Skeletal muscle tissue (tissue), 4 donors: Measurements from ENCODE around the gene VARS1. TPM values are rescaled to one million over a fixed set of nuclear protein-coding genes. Genes with fewer than 3 reads are reported as not detected.
"Not testable (repeated sequence)": the region's sequence is repeated elsewhere in the genome, so short reads cannot be mapped to it uniquely, and the experiment has no call there.

Experiments used
- H3K27ac ChIP-seq: one replicate; pipeline ENCODE4 v1.7.0; 2013; ENCODE audit warnings: mild to moderate bottlenecking, low read depth, low read length, inconsistent platforms
- H3K27me3 ChIP-seq, 3 donors: one replicate each; pipeline ENCODE4 v1.7.0; 2013; ENCODE audit warnings: low read length in 3 of 3; ENCODE audit not compliant: control insufficient read depth in 3 of 3, insufficient read depth in 3 of 3
- H3K36me3 ChIP-seq, 3 donors: one replicate each; pipeline ENCODE4 v1.7.0; 2013; ENCODE audit warnings: low read length in 3 of 3; ENCODE audit not compliant: control insufficient read depth in 3 of 3, insufficient read depth in 3 of 3
- H3K4me1 ChIP-seq, 3 donors: one replicate each; pipeline ENCODE4 v1.7.0; 2013; ENCODE audit warnings: low read length in 3 of 3, mild to moderate bottlenecking in 3 of 3; ENCODE audit not compliant: control insufficient read depth in 3 of 3, insufficient read depth in 3 of 3
- H3K4me3 ChIP-seq, 3 donors: one replicate each; pipeline ENCODE4 v1.7.0; 2013; ENCODE audit warnings: low read length in 3 of 3
- H3K9ac ChIP-seq, 3 donors: one replicate each; pipeline ENCODE4 v1.7.0; 2013; ENCODE audit warnings: low read length in 3 of 3, mild to moderate bottlenecking in 3 of 3, moderate library complexity in 2 of 3, low read depth in 1 of 3
- H3K9me3 ChIP-seq, 3 donors: one replicate each; pipeline ENCODE4 v1.7.0; 2013; ENCODE audit warnings: low read length in 3 of 3; ENCODE audit not compliant: control insufficient read depth in 3 of 3
- total RNA-seq: library from RNA; depleted of rRNA; stranded (reverse); fragments of >200 nt; gene quantifications from one replicate; pipeline ENCODE4 v1.2.3, GENCODE V29; 2014
- donor health status: Osteomylitis.

Gene VARS1
- total RNA-seq, 1 donor from 2014 or later = 42.3 TPM

DNA sequence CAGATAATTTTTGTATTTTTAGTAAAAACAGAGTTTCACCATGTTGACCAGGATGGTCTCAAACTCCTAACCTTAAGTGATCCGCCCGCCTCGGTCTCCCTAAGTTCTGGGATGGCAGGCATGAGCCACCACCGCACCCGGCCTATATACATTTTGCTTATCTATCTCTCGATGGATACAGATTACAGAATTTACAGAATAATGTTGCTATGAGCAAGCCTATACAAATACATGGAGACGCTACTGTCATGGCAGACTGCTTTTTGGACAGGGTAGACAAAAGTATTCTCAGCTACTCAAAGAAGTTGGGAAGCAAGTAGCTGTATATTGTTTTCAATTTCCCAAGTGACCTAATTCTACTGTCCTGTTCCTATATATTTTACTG is 17.9 kb upstream of the VARS1 start:
- H3K4me3 ChIP-seq = peak overlapping the region; percentile 0 to 61 (median 47)
- H3K9ac ChIP-seq = peak overlapping the region; percentile 81 to 87 (median 84)
- no peaks in the 10 kb centered on the region for H3K9me3 ChIP-seq
- peaks cover 0 to 6% (median 0%) of the 10 kb centered on the region in 3 donors for H3K36me3 ChIP-seq
- peak overlapping the region; percentile 90 for H3K27ac ChIP-seq
- H3K27me3 ChIP-seq = no peaks in the 10 kb centered on the region
- H3K4me1 ChIP-seq = peaks cover 8 to 16% (median 10%) of the 10 kb centered on the region in 3 donors

- Histone ChIP-seq H3K27ac (no peak overlapping the region), H3K9ac (no peak overlapping the region), H3K27me3 (no peaks in the 10 kb centered on the region), H3K4me1 (peaks cover 10 to 12% (median 11%) of the 10 kb centered on the region in 3 donors), H3K9me3 (no peaks in the 10 kb centered on the region), H3K36me3 (peaks cover 0 to 6% (median 0%) of the 10 kb centered on the region in 3 donors), H3K4me3 (no peak overlapping the region)
Observed at GRCh38 chr6:31811645-31812044, 16.1 kb upstream of the VARS1 start.

GRCh38 chr6:31808599-31808998 is 13.0 kb upstream of the VARS1 start:
- H3K27me3 ChIP-seq, H3K36me3 ChIP-seq, H3K27ac ChIP-seq, H3K9me3 ChIP-seq, H3K9ac ChIP-seq, H3K4me3 ChIP-seq: not testable (repeated sequence)
- H3K4me1 ChIP-seq = peaks cover 11 to 17% (median 15%) of the 10 kb centered on the region in 3 donors

- Histone ChIP-seq H3K4me3 (peak within 1 kb of the TSS; percentile 71 to 86 (median 79)), H3K4me1 (peaks cover 8 to 14% (median 12%) of the 10 kb centered on the region in 3 donors), H3K27ac (peak within 1 kb of the TSS; percentile 91), H3K9ac (peak within 1 kb of the TSS; percentile 84 to 95 (median 93)), H3K9me3 (no peaks in the 10 kb centered on the region), H3K27me3 (no peaks in the 10 kb centered on the region), H3K36me3 (peaks cover 0 to 6% (median 2%) of the 10 kb centered on the region in 3 donors)
Observed at GRCh38 chr6:31806470-31807272, 11.1 kb upstream of the VARS1 start, which contains the start of gene LSM2. LSM2 (minus strand) TSS chr6:31806966; CDS start chr6:31806757, 209 bp downstream.

DNA sequence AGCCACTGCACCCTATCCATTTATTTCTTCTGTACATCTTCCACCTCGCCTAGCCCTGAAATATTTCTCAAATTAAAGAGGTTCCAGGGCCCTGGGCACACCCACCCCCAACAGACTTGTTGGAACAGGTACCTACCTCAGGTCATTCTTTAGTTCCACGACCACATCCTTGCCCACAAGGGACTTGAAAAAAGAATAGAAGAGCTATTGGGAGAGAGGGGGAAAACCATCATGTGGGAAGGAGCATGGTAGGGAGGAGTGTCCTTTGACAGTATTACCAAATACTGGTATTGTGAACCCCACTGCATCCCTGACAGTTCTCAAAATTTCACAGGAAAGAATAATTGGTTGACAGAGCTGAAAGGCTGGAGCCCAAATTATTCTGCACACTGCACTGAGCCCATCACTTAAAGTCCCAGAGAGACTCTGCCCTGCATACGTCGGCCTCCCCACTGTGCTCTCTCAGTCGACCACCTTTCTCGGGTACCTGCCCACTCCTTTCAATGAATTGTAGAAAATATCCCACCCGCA is 10.5 kb upstream of the VARS1 start:
- H3K4me1 ChIP-seq = peaks cover 8 to 14% (median 12%) of the 10 kb centered on the region in 3 donors
- H3K36me3 ChIP-seq = peaks cover 0 to 6% (median 2%) of the 10 kb centered on the region in 3 donors
- no peaks in the 10 kb centered on the region for H3K27me3 ChIP-seq
- H3K4me3 ChIP-seq = peak overlapping the region; percentile 71 to 86 (median 79)
- H3K27ac ChIP-seq = peak overlapping the region; percentile 91
- no peaks in the 10 kb centered on the region for H3K9me3 ChIP-seq
- H3K9ac ChIP-seq = peak overlapping the region; percentile 84 to 95 (median 93)

GRCh38 chr6:31801031-31801927 is 5.7 kb upstream of the VARS1 start:
- H3K4me3 ChIP-seq, H3K27me3 ChIP-seq, H3K36me3 ChIP-seq, H3K9me3 ChIP-seq, H3K9ac ChIP-seq, H3K27ac ChIP-seq: not testable (repeated sequence)
- peaks cover 12 to 15% (median 12%) of the 10 kb centered on the region in 3 donors for H3K4me1 ChIP-seq

- Histone ChIP-seq H3K4me1 (peaks cover 13 to 16% (median 14%) of the 10 kb centered on the region in 3 donors), H3K4me3 (no peak overlapping the region), H3K9me3 (no peaks in the 10 kb centered on the region), H3K27me3 (no peaks in the 10 kb centered on the region), H3K9ac (no peak overlapping the region), H3K27ac (no peak overlapping the region), H3K36me3 (peaks cover 0 to 5% (median 4%) of the 10 kb centered on the region in 3 donors)
Observed at GRCh38 chr6:31799781-31800180, 4.2 kb upstream of the VARS1 start.

GRCh38 chr6:31797588-31797987 is 2.0 kb upstream of the VARS1 start:
- Histone ChIP-seq H3K27ac (peak overlapping the region; percentile 37), H3K9me3 (no peaks in the 10 kb centered on the region), H3K27me3 (no peaks in the 10 kb centered on the region), H3K4me1 (peaks cover 21 to 24% (median 23%) of the 10 kb centered on the region in 3 donors), H3K9ac (peak overlapping the region in 1 of 3 donors; percentile 16), H3K36me3 (peaks cover 3 to 5% (median 4%) of the 10 kb centered on the region in 3 donors), H3K4me3 (no peak overlapping the region)

DNA sequence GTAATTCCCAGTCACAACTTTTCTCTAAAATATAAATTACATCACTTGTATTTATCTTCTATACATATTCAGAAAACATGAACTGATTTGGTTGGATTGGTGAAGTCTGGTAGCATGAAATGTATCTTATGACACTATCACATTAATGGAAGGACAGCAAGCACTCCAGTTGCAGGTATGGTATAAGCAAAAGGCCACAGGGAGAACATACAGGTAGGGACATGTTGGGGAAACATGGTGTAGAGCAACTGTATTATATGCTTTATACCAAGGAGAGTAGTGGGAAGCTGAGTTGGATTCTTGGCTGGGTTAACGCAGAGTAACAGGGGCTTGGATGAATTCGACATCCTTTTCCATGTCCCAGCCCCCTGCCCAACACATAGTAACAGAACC is 1.4 kb upstream of the VARS1 start:
- peaks cover 8 to 11% (median 9%) of the 10 kb centered on the region in 3 donors for H3K36me3 ChIP-seq
- no peak overlapping the region for H3K9ac ChIP-seq
- no peaks in the 10 kb centered on the region for H3K9me3 ChIP-seq
- H3K4me1 ChIP-seq = peaks cover 21 to 24% (median 23%) of the 10 kb centered on the region in 3 donors
- no peak overlapping the region for H3K4me3 ChIP-seq
- H3K27me3 ChIP-seq = no peaks in the 10 kb centered on the region
- H3K27ac ChIP-seq = peak overlapping the region; percentile 37
